HG02642 (cell line): Measurements from ENCODE around the gene MCUB.
"Not testable (repeated sequence)": the region's sequence is repeated elsewhere in the genome, so short reads cannot be mapped to it uniquely, and the experiment has no call there.

Experiments
- ATAC-seq: cut with Tn5 transposase; IDR thresholded peaks from one replicate; pipeline ENCODE4 v1.9.1; 2021; ENCODE audit warnings: mild to moderate bottlenecking; ENCODE audit not compliant: unreplicated experiment, poor library complexity

Gene MCUB

GRCh38 chr4:109675181-109675580 lies 115.1 kb downstream of the MCUB start:
- ATAC-seq, result no peak

GRCh38 chr4:109675843-109676242 lies 115.8 kb downstream of the MCUB start:
- no peak for ATAC-seq

GRCh38 chr4:109676886-109677285 lies 116.8 kb downstream of the MCUB start:
- ATAC-seq, result no peak

- not testable (repeated sequence) for ATAC-seq
Observed at GRCh38 chr4:109678472-109678871, 118.4 kb downstream of the MCUB start.

GRCh38 chr4:109678925-109679324 lies 118.9 kb downstream of the MCUB start:
- not testable (repeated sequence) for ATAC-seq

- ATAC-seq, result no peak
Observed at GRCh38 chr4:109682875-109683274, 122.8 kb downstream of the MCUB start.

GRCh38 chr4:109683621-109684253 lies 123.7 kb downstream of the MCUB start:
- ATAC-seq, result no peak

GRCh38 chr4:109684727-109685126 lies 124.7 kb downstream of the MCUB start:
- ATAC-seq, result no peak

- ATAC-seq, result peak; percentile 73
Observed at GRCh38 chr4:109690690-109691410, 130.8 kb downstream of the MCUB start.

- no peak for ATAC-seq
Observed at GRCh38 chr4:109691411-109691920, 131.4 kb downstream of the MCUB start.

- no peak for ATAC-seq
Observed at GRCh38 chr4:109698656-109699055, 138.6 kb downstream of the MCUB start.

- no peak for ATAC-seq
Observed at GRCh38 chr4:109699553-109700225, 139.6 kb downstream of the MCUB start.

- ATAC-seq, result no peak
Observed at GRCh38 chr4:109701566-109702410, 141.7 kb downstream of the MCUB start.

GRCh38 chr4:109702950-109703663 lies 143.1 kb downstream of the MCUB start, which contains the start of gene CASP6:
TSS of gene CASP6 (minus strand) at chr4:109703445. CDS start at chr4:109703395, 50 bp downstream.
- peak; percentile 80 for ATAC-seq

- ATAC-seq, result no peak
Observed at GRCh38 chr4:109703664-109704361, 143.8 kb downstream of the MCUB start.

- no peak for ATAC-seq
Observed at GRCh38 chr4:109708435-109708834, 148.4 kb downstream of the MCUB start.

GRCh38 chr4:109708990-109709389 lies 148.9 kb downstream of the MCUB start:
- ATAC-seq, result peak; percentile 94

- ATAC-seq, result no peak
Observed at GRCh38 chr4:109713500-109713899, 153.5 kb downstream of the MCUB start.

GRCh38 chr4:109718759-109719158 lies 158.7 kb downstream of the MCUB start:
- ATAC-seq, result no peak
